ENCODE data around the gene TNFRSF1B.

The TNFRSF1B gene

DNA sequence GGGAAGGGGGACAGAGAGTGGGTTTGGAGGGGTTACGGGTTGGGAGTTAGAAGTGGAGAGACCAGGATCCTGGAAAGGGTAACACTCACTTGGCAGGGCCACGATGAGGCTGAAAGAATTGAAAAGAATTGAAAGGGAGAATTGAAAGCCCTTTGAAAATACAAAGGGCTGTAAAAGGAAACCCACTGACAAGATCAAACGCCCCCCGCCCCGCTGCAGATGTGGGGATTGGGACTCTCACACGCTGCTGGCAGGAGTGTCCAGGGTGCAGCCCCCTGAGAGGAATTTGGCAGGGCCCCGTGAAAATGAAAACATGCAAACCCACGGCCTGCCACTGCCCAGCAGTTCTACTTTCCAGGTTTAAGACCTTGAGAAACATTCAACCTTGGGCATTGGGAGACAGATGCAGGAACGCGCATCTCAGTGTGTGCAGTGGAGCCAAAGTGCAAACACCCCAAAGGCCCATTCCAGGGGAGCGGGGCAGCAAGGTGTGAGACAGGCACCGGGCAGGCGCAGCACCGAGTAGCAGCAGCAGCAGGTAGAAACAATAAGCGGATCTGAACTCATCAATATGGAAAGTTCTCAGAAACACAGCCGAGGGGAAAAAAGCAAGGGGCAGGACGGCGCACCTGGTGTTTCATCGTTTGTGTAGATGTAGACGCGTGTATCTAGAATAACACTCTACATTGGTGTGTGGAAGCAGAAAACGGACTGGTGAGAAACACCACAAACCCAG is 8.3 kb upstream of the TNFRSF1B start:
- DNase-seq (ENCODE audit: low read depth): no peak

DNA sequence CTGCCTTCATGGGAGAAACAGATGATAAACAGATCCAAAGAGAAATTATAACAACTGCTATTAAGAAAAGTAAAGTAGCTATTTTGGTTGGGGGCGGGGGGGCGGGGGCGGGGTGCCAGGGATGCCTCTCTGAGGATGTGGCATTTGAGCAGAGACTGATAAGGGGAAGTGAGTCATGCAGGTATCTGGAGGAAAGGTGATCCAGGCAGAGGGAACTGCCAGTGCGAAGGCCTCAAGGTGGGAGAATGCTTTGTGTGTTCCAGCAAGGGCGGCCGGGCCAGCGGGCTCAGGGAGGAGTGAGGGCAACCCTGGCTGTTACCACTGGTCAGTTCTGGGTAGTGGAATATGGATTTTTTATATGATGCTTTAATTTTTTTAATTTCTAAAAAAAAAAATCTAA is 7.0 kb upstream of the TNFRSF1B start:
- no peak for DNase-seq (ENCODE audit: low read depth)

DNA sequence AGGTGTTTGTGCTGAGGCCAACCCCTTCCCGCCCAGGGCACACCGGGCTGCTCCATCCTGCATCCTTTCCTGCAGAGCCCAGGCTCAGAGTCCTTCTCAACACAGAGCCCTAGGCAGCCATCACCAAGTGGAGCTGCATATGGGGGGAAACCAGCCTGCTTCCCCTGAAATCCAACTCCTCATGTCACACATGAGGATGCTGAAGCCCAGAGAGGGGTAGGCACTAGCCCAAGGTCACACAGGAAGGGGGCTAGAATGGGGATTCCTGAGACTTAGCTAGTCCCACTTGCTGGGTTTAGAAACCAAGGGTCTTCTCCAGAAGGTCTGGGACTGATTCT is 5.5 kb upstream of the TNFRSF1B start:
- no peak for DNase-seq (ENCODE audit: low read depth)

DNA sequence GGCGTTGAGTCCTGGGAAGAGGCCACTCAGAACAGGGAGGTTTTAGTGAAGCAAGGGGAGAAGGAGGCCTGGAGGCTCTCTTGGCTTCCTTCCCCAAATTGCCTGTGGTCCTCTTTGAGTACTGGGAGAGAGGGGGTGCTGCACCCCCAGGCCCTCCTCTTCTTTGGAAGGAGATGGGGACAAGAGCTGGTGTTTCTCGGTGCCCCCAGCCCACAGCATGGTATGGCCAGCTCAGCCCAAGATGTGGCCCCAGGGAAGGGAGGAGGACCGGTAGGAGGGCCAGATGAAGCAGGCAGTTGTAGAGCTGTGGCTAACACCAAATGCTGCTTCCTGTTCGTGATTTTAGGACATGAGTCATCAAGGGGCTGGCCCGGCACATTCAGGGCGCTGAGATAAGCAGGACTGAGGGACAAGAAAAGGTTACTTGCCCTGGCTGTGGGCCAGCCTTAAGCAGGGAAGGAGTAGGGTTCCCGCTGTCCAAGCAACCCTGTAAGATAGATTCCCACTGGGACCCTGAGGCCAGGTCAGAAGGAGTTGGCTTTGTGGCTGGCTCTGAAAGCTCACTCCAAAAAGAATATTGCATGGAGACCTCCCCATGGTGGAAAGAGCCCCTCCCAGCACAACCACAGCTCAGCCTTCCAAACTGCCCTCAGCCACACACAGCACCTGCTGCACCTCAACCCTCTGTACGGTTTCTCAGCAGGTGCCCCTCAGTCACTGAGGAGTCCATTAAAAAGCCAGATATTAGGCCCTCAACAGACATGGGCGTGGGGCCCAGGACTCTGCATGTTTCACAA is 4.9 kb upstream of the TNFRSF1B start:
- DNase-seq (ENCODE audit: low read depth): peak; percentile 78

DNA sequence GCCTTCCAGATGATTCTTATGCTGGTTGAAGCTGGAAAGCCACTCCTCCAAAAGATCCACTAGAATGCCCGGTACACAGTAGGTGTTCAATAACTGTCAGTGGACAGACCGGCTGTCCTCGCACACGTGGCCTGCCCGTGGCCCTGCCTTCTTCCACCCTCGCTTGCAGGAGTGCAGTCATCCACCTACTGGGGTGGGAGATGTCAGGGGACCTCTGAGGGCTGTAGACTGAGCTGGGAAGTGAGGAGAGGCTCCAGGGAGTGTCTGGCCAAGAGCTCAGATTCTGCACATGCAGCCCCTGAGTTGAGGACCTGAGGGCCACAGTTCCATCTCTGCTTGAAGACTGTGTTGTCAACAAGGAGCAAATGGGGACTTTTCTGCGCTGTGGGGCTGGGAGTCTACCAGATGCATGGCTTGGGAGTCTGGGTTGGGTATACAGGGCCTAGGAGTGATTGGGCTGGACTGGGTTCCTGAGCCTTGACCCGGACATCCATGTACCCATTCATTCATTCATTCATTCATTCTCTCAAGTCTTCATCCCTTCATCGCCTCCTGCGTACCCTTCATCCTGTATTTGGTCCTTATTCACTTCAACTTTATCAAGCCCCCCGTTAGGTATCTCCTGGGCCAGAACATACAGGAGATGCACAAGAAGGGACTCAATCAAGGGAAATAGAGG is 4.2 kb upstream of the TNFRSF1B start:
- DNase-seq (ENCODE audit: low read depth): no peak

DNA sequence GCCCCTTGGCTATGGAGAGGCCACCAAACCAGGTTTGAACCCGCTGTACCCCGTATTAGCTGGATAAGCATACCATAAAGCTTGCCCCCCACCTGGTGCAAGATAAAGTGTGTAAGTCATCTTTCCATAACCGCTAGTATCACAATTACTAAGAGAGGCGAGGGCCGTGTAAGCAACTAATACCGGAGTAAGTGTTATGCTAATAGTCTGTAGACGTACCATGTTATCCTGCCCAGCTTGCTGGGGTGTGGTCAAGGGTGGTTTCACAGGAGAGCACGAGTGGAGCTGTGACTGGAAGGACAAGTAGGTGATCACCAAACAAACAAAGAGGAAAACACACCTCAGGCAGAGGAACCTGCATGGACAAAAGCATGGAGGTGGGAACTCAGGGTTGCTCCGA is 3.6 kb upstream of the TNFRSF1B start:
- no peak for DNase-seq (ENCODE audit: low read depth)

DNA sequence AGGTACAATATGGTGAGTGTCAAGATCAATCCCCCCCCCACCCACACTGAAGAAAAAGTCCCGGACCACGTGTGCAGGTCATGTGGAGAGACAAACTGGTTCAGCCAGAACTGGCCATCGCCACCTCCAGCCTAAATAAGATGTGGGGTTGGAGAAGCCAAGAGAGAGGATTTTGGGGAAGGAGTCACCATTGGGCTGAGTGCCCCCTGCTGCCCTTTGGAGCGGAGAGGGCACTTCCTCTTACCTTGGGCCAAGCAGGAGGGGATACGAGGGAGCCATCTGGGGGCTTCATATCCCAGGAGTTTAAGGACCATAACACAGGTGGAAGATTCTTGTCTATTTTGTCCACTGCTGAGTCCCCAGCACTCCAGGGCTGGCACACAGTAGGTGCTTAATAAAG is 2.6 kb upstream of the TNFRSF1B start:
- no peak for DNase-seq (ENCODE audit: low read depth)

DNA sequence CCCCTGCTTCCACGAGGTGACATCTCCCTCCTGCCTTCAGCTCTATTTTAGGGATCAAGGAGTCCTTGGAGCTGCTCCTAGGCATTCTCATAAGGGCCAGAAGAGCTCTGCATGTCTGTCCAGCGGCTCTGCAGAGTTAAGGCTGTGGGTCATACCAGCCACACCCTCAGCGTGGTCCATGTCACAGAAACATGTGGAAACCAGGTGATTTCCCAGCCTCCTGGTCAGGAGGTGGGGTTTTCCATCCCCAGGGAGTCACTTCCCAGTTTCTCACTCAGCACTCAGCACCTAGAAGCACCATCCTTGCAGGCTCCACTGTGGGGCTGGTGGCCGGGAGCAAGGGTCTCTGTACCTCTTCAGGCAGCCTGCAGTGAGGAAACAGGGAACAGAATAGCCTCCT is 1.4 kb upstream of the TNFRSF1B start:
- DNase-seq (ENCODE audit: low read depth): no peak

DNA sequence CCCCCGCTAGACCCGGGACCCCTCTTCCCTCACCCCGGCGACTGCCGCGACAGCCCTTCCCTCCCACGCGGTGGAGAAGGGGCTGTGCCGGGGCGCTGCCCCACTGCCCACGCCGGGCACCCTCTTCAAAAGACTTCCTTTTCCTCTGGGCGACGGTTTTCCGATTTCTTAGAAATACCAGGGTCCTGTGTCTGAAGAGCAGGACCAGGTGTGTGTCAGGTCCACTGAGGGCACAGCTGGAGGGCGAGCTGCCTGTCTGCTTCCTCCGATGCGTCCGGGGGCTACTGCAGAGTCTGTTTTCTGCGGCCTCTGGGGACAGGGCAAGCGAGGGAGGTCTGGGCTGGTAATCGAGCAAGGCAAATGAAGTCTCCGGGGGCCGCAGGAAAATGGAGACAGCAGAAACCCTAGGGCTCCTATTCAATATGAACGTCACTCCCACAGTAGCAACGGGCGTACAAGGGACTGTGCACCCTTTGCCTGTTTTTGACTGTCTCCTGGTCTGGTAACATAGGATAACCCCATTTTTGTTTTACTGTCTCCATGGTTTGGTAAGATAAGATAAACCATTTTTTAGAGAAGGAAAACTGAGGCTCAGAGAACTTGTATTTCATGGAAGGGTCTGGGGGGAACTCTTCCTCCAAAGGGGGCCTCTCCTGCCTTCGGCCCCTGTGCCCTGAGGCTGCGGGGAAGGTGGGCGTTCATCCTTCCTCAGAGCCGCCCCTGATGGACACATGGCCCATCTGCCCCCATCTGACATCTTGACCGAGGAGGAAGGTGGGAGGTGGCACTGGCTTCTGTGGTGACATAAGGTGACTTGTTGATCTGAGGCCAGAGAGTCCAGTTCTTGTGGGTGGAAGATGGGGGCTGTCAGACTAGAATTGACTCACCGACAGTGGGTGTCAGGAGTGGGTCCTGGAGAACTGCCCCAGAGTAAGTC is 970 bp downstream of the TNFRSF1B start:
- DNase-seq (ENCODE audit: low read depth): no peak

DNA sequence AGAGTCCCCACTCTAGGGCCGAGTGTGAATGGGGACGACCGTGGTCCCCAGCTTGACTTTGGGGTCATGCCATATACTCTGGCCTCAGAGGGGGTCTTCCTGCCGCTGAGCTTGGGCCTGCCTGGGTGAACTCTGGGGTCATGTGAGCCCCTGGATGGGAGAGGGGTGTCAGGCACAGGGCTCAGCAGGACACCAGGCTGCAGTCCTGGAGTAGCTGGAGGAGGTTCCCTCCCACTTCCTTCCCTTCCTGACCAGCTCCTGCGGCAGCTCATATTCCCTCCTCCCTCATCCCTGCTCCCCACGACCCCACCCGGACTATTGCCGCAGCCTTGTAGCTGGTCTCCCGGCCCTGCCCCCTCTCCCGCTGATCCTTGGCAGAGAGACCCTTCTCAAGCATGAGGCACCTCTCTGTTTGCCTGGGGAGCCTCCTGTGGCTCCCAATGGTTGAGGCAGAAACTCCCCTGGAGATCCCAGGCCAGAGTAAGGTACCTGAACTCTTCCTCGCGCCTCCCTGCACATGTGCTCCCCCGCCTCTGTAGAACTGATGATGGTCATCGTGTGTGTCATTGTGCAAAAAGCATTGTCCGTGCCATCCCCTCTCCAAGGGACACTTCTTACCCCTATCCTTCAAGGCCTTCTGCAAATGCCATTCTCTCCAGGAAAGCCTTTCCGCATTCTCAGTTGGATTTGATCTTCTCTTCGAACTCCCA is 1.8 kb downstream of the TNFRSF1B start:
- DNase-seq (ENCODE audit: low read depth): no peak

DNA sequence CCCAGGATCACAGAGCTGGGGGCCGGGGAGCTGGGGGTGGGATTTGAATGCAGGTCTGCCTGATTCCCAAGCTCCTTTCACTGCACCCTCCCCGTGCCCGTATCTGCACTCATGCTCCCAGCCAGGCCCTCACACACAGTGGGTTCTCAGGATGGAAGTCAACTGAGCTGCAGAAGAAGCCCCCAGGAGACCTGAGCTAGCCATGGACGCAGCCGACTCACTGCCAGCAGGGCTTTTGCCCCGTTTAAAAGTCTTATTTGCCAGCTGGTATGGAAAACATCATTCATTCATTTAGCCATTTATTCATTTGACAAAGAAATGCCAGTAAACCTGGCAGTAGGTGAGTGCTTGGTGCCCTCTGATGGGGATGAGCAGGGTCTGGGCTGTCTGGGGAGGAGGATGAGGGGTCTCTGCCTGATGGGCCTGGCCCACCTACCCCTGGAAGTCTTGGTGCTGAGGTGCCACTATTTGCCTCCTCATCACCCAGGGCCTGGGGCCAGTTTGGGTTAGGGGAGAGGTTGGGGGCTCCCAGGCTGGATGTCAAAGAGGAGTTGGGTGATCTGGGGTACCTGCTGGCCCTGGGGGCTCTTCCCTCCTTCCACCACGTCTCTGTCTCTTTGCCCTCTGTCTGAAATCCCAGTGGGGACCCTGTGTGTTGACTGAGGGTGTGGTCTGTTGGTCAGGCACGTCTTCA is 2.8 kb downstream of the TNFRSF1B start:
- DNase-seq (ENCODE audit: low read depth): no peak

DNA sequence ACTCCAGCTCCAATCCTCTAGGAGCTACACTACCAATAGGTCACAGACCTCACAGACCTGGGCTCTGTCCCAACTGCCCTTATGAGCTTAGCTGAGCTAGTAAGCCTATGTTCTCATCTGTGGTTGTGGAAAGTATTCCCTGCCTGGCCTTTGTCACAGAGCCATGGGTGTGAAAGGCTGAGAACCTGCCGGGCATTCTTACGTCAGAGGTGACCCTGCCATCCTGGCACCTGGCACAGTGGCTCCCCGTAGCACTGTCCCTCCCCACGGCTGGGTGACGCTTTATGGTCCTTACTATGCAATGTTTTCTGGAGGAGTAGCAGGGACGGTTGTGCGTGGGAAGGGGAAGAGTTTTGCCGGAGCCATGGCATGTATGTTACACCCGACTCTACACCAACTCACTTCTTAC is 3.5 kb downstream of the TNFRSF1B start:
- DNase-seq (ENCODE audit: low read depth): no peak

DNA sequence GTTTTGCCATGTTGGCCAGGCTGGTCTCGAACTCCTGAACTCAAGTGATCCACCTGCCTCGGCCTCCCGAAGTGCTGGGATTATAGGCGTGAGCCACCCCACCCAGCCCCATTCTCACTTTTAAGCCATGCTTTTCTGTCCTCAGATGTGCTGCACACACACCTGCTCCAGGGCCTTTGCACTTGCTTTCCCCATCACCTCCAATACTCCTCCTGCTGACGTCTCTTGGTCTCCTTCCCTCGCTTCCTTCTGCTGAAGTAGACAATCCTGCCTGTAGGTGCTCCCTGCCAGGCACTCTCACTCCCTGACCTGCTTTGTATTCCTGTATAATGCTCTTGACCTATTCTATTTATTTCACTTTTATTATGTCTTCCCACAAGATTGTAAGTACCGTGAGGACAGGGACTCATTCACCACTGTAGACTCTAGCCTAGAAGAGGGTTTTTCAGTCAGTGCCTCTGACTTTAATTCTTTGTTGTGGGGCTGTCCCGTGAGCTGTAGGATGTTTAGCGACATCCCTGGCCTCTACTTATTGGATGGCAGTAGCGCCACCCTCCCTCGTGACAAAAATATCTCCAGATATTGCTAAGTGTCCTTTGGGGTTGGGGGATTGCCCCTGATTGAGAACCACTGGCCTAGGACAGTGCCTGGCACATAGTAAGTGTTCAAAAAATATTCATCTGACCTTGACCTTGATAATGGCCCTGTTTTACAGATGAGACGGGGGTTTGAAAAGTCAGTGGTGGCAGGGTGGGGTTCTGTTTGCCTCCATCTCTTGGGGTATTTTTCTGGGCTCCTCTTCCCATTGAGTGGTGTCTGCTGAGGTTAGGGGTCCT is 4.6 kb downstream of the TNFRSF1B start:
- no peak for DNase-seq (ENCODE audit: low read depth)

DNA sequence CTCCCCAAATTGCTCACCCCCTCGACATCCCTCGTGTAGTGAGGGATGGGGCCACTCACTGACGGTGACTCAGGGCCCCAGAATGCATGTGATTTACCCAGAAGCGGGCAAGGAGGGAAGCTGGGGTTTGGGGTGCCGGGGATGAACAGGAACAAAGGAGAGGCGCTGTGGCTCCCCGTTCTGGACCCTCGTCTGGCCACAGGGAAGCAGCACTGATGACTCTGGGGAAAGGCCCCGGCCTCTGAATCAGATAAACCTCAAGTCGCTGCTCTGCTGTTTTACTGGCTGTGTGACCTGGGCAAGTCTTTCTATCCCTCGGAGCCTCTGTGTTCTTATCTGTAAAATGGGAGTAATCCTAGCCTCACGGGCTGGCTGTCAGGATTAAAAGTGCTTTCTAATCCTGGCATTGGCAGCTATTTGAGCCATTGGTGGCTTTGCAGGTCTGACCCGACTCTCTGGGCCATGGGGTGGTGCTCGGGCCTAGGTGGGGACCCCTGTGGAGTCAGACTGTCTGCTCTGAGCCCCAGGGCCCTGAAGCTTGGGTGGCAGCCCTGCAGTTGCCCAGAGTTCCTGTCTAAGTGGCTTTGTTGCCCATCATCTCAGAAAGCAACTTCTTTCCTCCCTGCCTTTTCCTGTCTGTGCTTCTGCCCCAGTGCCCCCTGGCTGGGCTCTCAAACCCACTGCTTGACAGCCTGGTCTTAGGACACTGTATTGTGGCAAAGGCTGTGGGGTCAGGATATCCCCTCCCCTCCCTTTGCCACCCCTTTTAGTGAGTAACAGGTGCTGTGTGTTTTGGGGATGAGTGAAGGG is 5.5 kb downstream of the TNFRSF1B start:
- no peak for DNase-seq (ENCODE audit: low read depth)

DNA sequence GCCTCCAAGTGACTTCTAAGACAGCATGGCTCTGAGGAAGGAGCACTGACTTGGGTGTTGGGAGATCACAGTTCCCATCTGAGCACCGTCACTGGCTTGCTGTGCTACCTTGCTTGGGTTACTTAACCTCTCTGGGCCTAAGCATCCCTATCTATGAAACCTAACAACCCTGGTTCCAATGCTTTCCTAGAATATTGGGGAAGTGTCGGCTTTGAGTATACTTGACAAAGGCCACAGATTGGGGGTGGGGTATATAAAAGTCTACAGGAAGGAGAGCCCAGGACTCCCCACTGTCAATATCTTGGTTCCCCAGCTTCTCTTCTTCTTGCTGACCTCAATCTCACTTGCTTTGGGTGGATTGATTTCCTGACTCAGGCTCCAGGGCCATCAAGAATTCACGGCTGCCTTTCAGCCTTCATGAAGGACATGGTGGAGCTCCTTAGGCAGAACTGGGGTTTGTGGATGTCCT is 6.3 kb downstream of the TNFRSF1B start:
- no peak for DNase-seq (ENCODE audit: low read depth)

DNA sequence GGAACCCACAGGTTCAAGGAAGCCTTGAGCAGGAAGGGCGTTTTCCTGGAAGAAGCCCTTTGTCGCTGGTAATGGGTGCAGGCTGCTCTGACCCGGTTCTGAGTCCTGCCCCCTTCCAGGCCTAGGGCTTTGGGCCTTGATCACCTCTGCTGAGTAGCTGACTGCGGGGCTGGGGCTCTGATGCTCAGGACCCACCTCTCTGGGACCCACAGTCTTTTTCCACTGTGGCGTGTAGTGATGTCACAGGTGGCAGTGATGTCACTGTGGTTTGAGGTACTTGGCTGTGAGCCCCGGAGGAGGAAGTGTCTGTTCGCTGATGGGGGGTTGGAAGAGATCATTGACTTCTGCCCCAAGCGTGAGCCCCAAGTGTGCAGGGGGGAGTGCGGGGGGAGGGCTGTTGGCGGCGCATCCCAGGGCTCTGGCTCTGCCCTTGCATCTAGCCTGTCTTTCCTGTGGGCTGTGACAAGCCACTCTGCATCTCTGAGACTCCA is 6.9 kb downstream of the TNFRSF1B start:
- DNase-seq (ENCODE audit: low read depth): no peak

DNA sequence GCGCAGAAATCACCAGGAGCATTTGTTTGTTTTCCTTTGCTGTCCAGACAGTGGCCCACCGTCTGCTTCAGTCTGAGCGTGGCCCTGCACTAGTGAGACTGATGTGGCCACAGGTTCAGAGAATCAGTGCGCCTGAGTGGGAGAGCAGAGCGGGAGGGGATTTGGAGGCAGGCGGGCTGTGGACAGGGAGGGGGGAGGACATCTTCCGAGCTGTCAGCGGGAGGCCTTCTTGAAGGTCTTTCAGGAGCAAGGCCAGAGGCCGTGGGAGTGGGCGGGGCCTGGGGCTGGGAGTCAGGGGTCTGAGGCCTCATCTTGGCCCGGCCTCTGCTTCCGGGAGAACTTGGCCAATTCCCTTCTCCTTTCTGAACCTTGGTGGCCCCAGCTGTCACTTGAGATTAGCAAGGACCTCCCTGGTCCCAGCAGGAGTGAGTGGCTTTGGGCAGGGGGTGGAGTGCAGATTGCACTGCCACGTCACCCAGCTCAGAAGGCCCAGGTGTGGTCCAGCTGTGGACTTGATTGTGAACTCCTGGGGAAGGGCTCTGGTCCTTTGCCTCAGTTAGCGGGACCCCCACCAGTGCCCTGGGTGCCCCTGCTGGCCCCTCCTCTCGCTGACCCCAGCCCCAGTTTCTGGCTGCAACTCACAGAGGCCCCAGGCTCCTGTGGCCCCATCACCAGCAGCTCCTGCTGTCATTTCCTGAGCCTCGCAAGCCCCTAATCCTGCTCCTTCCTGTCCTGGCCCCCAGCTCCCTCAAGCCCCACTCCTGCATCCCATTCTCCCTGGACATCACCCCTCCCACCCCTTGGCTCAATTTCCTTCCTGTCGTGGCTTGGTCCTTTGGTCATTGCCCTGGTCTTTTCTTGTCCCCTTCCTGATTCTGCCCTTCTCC is 8.4 kb downstream of the TNFRSF1B start:
- no peak for DNase-seq (ENCODE audit: low read depth)

All from HS-5 (cell line).